Amygdala (tissue), 56 donors: ENCODE measurements around the gene SERPINA7.
A peak's percentile ranks its signal among the peaks of the same experiment; 100 is the strongest.
"Not testable (repeated sequence)": the region's sequence is repeated elsewhere in the genome, so short reads cannot be mapped to it uniquely, and the experiment has no call there.

Experiments
- DNase-seq, 56 donors: peaks; one replicate each; lab custom pipeline; 2025; lab: John Stamatoyannopoulos, UW

Gene SERPINA7, protein sequence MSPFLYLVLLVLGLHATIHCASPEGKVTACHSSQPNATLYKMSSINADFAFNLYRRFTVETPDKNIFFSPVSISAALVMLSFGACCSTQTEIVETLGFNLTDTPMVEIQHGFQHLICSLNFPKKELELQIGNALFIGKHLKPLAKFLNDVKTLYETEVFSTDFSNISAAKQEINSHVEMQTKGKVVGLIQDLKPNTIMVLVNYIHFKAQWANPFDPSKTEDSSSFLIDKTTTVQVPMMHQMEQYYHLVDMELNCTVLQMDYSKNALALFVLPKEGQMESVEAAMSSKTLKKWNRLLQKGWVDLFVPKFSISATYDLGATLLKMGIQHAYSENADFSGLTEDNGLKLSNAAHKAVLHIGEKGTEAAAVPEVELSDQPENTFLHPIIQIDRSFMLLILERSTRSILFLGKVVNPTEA

DNA sequence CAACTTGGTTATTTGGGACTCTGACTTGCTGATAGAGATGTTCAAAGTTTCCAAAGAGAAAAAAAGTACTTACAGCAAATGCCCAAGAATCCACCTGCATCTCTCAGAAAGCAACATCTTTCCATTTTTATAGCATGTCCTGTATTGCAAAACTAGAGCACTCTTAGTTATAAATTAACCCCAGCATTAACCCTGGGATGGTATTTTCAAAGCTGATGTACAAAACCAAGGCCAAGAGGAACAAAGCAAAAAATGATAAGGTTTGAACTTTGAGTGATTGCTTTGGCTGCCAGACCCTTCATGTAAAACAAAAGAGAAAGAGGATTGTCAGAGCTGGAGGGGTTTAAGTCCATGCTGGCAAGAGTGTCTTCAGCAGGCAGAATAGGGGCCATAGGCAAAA, at the start of gene SERPINA7:
Gene SERPINA7, minus strand, starts transcription at position 103 of the 400 bp plus-strand sequence. CDS start 1,669 bp downstream, outside the sequence.
- no peak for DNase-seq

DNA sequence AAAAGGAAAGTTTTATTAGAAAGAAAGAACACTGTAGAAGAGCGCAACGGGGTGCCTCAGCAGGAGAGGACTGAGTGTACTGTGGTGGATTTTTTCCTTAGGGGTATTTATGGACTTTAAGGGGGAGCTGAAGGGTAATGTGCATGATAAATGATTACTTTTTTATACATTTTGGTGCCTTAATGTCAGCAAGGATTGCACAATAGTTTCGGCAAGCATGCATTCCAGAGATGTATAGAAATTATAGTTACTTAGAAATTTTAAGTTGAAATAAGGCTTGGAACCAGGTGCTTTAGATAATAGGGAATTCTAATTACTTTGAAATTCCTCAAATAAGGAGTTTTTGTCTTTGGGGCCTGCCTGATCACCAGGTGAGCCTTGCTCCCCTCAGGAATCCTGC, 30.5 kb upstream of the SERPINA7 start:
- no peak for DNase-seq

DNA sequence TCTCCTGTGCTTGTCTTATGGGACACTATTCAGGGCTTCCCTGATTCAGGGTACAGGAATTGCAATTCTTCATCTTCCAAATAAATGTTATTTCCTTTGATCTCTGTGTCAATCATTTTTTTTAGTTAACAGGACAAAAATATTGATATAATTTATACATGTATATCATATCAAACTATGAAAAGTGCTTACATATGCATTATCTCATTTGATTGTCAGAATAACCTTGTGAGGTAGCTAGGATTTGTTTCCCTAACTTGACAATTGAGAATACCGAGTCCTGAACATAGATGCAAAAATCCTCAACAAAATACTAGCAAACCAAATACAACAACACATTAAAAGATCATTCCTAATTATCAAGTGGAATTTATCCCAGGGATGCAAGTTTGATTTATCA, 11.5 kb upstream of the SERPINA7 start:
- no peak for DNase-seq

DNA sequence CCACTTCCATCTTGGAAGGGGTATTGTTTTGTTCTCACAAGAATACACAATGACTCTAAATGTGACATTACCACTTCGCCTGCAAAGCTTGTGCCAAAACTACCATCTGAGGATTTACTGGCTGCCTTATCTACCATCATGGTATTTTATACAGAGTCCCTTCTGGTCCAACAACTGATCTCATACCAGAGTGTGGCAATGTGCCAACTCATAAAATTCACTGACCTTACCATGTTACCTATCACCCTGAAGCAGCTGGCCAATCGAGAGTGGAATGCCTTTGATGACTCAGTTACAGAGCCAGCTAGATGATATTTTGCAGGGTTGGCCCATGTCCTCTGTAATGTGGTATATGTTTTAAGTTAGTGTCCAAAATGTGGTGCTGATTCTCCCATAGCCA, 3.8 kb upstream of the SERPINA7 start:
- DNase-seq = no peak

DNA sequence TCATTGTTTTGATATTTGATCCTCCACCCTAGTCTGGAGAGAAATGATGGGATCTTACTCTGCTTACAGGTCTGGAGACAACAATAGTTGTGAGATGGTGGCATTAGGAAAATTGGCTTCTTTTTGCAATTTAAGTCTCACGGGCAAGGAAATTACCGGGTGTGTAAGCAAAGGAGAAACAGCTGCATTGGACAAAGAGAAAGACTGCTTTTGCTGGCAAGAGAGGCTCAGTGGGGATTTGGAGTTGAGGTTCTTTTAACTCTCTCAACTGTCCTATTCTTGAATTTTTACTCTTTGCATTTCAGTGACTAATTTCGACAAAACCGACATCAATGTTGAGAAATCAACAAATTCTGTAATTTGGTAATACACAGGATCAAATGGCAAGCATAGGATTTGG, 2.3 kb upstream of the SERPINA7 start:
- no peak for DNase-seq

DNA sequence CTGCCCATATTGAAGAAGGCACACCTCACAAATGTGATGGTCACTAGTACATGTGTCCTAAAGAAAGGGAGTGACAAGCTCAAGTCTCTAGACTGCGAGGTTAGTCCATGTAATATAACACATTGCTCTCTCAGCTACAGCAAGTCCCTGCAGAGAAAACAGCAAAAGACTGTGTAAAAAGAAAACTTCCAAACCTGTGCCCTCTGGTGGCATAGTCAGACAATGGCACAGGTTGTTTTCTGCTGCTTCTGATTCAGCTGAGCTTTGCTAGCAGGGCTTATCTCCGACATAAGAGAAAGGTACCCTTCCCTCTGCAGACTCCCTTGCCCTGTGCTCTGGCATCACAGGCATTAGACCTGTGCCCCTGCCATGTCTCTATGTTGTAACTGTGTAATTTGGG, 1.4 kb upstream of the SERPINA7 start:
- peak in 1 of 56 donors; percentile 0 for DNase-seq

DNA sequence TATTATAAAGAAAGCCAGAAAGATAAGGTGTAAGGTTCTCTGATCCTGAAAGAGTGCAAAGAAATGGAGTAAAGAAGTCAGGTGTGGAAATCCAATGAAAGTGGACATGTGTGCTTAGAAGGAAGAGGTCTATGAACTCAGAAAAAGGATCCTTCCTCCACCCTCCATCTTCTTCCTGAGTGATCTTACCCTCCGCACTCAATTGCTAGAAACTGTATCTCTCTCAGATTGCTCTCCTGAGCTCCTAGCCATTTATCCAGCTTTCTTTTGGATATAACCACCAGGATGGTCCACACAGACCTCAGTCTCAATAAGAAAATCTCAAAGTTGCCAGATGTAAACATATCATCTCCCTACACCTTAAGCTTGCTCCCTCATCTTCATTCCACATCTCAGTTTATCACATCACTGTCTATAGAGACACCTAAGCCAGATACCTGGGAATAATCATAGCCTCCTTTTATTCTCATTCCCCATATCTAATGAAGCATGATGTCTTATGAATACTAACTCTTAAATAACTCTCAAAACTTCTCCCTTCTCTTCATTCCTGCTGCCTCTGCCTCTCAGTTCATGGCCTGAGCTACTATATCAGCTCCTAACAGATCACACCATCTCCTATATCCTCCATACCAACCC, 573 bp downstream of the SERPINA7 start:
- no peak for DNase-seq

DNA sequence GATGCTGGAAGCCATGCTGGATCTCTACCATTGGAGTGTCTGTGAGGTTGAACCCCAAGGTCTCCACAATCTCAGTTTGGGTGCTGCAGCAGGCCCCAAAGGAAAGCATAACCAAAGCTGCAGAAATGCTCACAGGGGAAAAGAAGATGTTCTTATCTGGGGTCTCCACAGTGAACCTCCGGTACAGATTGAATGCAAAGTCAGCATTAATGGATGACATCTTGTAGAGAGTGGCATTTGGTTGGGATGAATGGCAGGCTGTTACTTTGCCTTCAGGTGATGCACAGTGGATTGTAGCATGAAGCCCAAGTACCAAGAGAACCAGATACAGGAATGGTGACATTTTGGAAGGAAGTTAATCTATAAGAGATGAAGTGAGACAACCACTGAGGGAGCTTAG, 1.8 kb downstream of the SERPINA7 start:
- no peak for DNase-seq

DNA sequence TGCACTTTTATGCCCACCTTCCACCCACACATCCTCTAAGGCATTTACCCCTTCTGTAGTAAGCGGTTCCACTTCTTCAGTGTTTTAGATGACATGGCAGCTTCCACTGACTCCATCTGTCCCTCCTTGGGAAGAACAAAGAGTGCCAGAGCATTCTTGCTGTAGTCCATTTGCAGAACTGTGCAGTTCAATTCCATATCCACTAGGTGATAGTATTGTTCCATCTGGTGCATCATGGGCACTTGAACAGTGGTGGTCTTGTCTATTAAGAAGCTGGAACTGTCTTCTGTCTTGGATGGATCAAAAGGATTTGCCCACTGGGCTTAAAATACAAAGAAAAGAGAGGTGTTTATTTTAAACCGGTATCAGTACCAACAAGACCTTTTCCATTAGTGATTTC, 3.5 kb downstream of the SERPINA7 start:
- no peak for DNase-seq

DNA sequence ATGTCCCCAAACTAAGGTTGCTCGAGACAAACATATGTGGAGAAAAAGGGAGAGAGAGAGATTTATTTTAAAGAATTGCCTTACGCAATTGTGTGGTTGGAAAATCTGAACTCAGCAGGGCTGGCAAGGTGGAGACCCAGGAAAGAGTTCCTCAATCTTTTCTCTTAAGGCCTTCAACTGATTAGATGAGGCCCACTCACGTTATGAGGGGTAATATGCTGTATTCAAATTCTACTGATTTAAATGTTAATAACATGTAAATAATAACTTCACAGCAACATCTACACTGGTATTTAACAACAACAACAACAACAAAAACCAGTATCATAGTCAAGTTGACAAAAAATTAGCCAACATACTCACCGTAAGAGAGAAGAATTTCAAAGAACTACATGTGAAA, 14.6 kb downstream of the SERPINA7 start:
- DNase-seq = no peak

DNA sequence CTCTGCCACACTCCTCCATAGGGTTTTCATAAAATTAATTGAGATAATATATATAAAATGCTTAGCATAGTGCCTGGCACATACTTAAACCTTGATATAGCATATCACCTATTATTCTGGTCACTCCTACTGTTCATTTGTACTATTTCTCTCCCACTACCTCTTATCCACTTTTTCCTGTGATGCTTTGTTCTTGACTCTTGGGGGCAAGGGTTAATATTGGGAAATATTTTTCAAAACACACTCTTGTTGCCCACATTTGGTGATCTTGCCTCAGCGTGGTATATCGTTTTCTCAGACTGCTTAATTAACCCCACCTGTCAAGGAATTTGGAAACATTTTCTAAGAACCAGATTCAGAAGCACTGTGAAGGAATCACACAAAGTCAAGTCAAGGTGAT, 16.3 kb downstream of the SERPINA7 start:
- DNase-seq = no peak

DNA sequence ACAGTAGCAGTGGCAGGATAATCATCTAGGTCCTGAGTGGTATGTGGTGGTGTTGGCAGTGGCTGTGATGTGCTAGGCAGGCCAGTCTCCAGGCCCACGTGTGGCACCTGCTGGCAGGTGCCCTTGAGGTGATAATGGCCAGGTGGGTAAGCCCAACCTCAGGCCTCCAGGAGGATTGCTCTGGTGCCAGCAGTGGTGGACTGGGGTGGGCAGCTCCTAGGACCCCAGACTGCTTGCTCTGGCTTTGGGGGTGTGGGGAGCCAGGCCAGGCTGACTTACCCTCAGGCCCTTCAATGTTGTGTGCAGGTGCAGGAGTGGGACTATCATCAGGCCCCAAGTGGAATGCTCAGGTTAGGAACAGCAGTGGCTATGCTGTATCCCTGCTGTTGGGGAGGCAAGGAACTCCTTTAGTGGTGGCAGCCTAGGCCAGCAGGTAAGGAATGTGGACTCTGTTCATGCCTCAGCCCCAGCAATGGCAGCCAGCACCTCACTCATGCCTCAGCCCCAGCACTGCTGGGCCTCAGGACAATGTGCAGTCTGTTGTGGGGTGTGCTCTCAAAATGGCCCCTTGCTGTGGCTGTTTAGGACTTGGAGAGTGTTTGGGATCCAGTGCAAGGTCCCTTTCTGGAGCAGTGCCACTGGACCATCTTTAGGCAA, 24.3 kb downstream of the SERPINA7 start:
- DNase-seq = no peak

DNA sequence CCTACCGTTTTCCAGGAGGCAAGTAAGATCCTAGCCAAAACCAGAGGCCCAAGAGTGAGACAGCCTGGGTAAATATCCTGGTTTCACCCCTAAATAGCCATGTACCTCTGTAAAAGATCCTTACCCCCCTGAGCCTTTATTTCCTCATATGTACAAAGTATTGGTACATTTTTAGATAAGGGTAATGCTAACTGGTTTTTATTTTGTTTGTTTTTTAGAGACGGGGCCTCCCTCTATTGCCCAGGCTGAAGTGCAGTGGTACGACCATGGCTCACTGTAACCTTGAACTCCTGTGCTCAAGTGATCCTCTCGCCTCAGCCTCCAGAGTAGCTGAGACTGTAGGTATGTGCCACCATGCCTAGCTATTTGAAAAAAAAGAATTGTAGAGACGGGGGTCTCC, 29.4 kb downstream of the SERPINA7 start:
- no peak for DNase-seq

DNA sequence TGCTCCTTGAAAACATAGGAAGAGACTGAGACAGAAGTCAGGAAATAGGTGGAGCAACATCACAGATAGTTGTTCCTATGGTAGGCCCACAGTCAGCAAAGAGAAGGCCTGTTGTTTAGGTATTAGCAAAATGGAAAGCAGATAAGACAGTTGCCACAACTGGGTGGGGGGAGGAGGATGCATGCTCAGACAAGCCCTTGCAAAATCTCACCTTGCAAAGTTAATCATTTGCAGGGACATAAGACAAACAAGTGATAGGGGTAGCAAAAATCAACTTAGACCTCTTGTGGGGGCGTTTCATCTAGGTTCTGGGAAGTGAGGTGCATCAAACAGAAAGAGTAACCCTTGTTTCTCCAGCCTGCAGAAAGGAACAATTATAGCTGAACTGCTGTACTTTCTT, 30.7 kb downstream of the SERPINA7 start:
- no peak for DNase-seq

DNA sequence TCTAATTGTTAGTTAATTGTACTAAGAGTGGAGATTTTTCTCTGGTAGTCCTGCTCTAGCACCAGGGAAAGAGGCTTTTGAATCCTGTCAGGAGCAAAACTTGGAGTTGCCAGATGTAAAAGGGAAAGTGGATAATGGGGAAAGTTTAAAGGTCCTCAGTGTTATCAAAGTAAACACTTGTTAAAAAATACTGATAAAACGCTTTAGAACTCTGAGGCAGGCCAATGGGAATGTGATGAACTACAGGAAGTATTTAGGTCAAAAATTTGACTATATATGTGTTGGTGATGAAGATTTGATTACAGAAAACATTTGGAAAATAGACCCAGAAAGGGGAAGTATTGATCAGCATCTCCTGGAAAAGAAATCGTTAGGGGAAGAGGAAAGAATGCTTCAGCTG, 32.8 kb downstream of the SERPINA7 start:
- DNase-seq = no peak

DNA sequence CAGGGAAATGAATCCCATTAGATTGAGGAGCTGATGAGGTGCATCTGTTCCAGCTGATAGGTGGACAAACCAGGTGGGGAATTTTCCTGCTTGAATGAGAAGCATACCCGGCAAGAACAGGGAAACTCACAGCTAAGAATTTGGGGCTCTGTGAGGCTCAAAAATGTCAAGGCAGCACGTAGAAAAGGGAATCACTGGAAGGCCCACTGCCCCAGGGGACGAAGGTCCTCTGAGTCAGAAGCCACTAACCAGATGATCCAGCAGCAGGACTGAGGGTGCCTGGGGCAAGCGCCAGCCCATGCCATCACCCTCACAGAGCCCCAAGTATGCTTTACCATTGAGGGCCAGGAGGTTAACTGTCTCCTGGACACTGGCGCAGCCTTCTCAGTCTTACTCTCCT, 37.9 kb downstream of the SERPINA7 start:
- DNase-seq = not testable (repeated sequence)

DNA sequence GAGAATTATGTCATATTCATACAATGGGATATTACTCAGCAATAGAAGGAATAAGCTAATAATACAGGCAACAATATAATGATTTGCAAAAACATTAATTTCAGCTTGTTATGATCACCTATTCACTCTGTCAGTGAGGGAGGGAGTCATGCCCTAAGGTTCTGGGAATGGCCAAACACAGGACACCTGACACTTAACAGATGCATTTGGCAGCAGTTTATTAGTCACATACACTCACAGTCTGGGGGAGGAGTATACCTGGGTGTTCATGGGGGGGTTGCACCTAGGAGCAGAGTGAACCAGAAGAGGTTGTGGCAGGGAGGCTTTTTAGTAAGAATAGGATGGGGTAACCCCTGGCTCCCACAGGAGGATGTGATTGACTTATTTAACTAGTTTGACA, 38.3 kb downstream of the SERPINA7 start:
- DNase-seq = no peak

DNA sequence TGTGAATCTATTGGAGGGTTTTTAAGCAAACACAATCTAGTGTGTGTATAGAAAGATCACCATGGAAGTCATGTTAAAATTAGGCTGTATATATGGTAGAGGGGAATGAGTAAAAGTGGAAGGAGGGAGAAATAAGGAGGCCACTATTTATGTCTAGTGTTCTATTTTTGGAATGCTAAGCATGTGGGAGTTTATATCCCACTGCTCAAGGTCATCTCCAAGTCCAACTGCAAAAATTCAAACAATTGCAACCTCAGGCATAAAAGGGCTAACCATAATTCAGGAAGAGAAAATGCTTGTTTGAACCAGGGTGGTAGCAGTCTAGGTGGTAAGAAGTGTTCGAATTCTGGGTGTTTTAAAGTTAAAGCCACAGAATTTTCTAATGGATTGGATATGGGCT, 39.2 kb downstream of the SERPINA7 start:
- no peak for DNase-seq

DNA sequence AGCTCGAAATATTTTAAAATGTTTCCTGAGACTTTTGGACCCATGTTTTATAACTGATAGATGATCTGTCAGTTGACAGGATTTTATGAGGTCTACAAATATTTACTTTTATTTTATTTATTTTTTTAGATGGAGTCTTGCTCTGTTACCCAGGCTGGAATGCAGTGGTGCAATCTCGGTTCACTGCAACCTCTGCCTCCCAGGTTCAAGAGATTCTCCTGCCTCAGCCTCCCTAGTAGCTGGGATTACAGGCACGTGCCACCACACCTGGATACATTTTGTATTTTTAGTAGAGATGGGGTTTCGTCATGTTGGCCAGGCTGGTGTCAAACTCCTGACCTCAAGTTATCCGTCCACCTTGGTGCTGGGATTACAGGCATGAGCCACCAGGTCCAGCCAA, 50.0 kb downstream of the SERPINA7 start:
- not testable (repeated sequence) for DNase-seq
